Calu3 (cell line): ENCODE data around the gene ZFPM1. TPM values are rescaled to one million over a fixed set of nuclear protein-coding genes. Genes with fewer than 3 reads are reported as not detected.

Source experiments
- BruUV-seq: library from RNA; stranded (reverse); fragments of 400-500 nt; replicated peaks from 2 replicates; lab custom pipeline; 2021; lab: Mats Ljungman, UMichigan
- CTCF ChIA-PET: fragments of 300-600 bp; sonication (Branson Sonifier 250); formaldehyde crosslinking; loops from one replicate; lab custom pipeline; 2022; ENCODE audit warnings: antibody characterized with exemption; lab: Charles Lee
- DNase-seq: peaks from one replicate; pipeline ENCODE4 v3.0.0; 2022
- H3K27ac Mint-ChIP-seq: one replicate; pipeline ENCODE4 v1.8.0; 2022; ENCODE audit warnings: mixed read lengths; ENCODE audit not compliant: unreplicated experiment
- H3K27me3 Mint-ChIP-seq: one replicate; pipeline ENCODE4 v1.8.0; 2022; ENCODE audit warnings: mixed read lengths; ENCODE audit not compliant: unreplicated experiment
- H3K36me3 Mint-ChIP-seq: one replicate; pipeline ENCODE4 v1.8.0; 2022; ENCODE audit warnings: mild to moderate bottlenecking, moderate library complexity, mixed read lengths; ENCODE audit not compliant: insufficient read depth, unreplicated experiment
- H3K4me1 Mint-ChIP-seq: one replicate; pipeline ENCODE4 v1.8.0; 2022; ENCODE audit warnings: mild to moderate bottlenecking, low read depth, mixed read lengths; ENCODE audit not compliant: unreplicated experiment
- H3K4me3 Mint-ChIP-seq: one replicate; pipeline ENCODE4 v1.8.0; 2022; ENCODE audit warnings: mild to moderate bottlenecking, low read depth, moderate library complexity, mixed read lengths; ENCODE audit not compliant: unreplicated experiment
- H3K9me3 Mint-ChIP-seq: one replicate; pipeline ENCODE4 v1.8.0; 2022; ENCODE audit warnings: low read depth, mixed read lengths; ENCODE audit not compliant: unreplicated experiment
- intact Hi-C: fragments of 100-400 bp; cut with micrococcal nuclease; formaldehyde crosslinking; loops from one replicate; pipeline ENCODE4 v1.10.0; 2022; ENCODE audit not compliant: unreplicated experiment
- total RNA-seq: library from RNA; stranded (reverse); gene quantifications from 2 replicates; pipeline ENCODE4 v1.2.3, GENCODE V29; 2022
- TF ChIP-seq, protein P1 (sequence below): fragments of 200-600 bp; IDR thresholded peaks from one replicate; pipeline ENCODE4 v1.8.0; 2022; ENCODE audit warnings: antibody characterized with exemption; ENCODE audit not compliant: unreplicated experiment

The ZFPM1 gene
- total RNA-seq, 1 experiment from 2014 or later, result 3.1 TPM

DNA sequence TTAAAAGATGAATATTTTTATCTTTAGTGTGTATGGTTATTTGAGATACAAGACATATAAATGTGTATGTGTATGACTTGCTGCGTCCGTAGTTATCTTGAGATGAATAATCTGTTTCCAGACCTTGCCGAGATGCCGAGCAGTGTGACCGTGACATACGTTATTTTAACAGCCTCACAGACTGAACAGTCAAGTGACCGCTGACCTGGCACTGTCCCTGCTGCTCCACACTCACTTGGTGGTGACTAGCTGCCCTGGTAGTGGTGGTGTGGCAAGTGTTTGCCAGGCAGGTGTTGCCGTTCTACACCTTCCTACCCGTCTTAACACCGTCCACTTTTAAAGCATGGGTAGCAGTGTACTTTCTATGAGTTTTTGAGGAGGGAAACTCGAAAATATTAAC is 122.2 kb downstream of the ZFPM1 start:
- peaks cover 77% of the 10 kb centered on the region for H3K36me3 Mint-ChIP-seq

DNA sequence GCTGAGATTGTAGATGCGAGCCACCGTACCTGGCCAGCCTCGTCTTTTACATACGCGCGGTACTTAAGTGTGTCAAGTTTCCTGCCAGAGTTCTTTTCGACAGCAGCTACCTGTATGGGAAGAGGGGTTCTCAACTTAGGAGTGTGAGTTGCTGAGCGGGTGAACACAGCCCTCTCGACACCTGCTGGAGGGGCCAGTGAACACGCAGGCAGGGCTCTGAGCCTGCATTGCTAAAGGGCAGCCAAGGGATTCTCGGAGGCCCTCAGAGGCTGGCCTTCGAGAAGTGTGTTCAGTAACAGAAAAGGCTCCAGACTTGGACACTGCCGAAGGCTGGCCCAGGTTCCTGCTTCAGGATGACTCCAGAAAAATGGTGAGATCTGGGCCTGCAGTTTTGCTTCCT is 123.2 kb downstream of the ZFPM1 start:
- Mint-ChIP-seq H3K27me3 (no peaks in the 10 kb centered on the region), H3K9me3 (no peaks in the 10 kb centered on the region), H3K36me3 (peaks cover 70% of the 10 kb centered on the region), H3K4me1 (peaks cover 17% of the 10 kb centered on the region), H3K4me3 (no peak overlapping the region), H3K27ac (no peak overlapping the region)
- TF ChIP-seq, protein P1, sequence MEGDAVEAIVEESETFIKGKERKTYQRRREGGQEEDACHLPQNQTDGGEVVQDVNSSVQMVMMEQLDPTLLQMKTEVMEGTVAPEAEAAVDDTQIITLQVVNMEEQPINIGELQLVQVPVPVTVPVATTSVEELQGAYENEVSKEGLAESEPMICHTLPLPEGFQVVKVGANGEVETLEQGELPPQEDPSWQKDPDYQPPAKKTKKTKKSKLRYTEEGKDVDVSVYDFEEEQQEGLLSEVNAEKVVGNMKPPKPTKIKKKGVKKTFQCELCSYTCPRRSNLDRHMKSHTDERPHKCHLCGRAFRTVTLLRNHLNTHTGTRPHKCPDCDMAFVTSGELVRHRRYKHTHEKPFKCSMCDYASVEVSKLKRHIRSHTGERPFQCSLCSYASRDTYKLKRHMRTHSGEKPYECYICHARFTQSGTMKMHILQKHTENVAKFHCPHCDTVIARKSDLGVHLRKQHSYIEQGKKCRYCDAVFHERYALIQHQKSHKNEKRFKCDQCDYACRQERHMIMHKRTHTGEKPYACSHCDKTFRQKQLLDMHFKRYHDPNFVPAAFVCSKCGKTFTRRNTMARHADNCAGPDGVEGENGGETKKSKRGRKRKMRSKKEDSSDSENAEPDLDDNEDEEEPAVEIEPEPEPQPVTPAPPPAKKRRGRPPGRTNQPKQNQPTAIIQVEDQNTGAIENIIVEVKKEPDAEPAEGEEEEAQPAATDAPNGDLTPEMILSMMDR, result no peak
- DNase-seq, result no peak
- intact Hi-C loops, result no loop called here
- no TSS peak for BruUV-seq
- CTCF ChIA-PET, result no interaction called here

More for the DNA sequence above, 122.2 kb downstream of the ZFPM1 start:
- no peak overlapping the region for H3K27ac Mint-ChIP-seq
- peaks cover 17% of the 10 kb centered on the region for H3K4me1 Mint-ChIP-seq
- no peaks in the 10 kb centered on the region for H3K9me3 Mint-ChIP-seq
- BruUV-seq, result no TSS peak
- H3K4me3 Mint-ChIP-seq, result no peak overlapping the region
- CTCF ChIA-PET, result no interaction called here
- TF ChIP-seq, protein P1, result no peak
- DNase-seq, result no peak
- intact Hi-C loops, result no loop called here
- no peaks in the 10 kb centered on the region for H3K27me3 Mint-ChIP-seq

DNA sequence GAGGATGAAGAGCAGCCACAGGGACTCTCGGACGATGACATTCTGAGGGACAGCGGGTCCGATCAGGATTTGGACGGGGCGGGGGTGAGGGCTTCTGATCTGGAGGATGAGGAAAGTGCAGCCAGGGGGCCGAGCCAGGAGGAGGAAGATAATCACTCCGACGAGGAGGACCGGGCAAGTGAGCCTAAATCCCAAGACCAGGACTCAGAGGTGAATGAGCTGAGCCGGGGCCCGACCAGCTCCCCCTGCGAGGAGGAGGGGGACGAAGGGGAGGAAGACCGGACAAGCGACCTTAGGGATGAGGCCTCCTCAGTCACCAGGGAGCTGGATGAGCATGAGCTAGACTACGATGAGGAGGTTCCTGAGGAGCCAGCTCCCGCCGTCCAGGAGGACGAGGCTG is 124.1 kb downstream of the ZFPM1 start:
- Mint-ChIP-seq H3K27me3 (no peaks in the 10 kb centered on the region), H3K4me3 (no peak overlapping the region), H3K36me3 (peaks cover 67% of the 10 kb centered on the region), H3K9me3 (no peaks in the 10 kb centered on the region), H3K4me1 (peaks cover 12% of the 10 kb centered on the region), H3K27ac (no peak overlapping the region)
- TF ChIP-seq, protein P1, result no peak
- intact Hi-C loops, result no loop called here
- BruUV-seq, result no TSS peak
- DNase-seq, result no peak
- CTCF ChIA-PET, result interaction anchor here (0.6 kb wide), 1 partner anchor 797 kb away, joined by 4 read pairs; no protein-coding TSS in a partner anchor

DNA sequence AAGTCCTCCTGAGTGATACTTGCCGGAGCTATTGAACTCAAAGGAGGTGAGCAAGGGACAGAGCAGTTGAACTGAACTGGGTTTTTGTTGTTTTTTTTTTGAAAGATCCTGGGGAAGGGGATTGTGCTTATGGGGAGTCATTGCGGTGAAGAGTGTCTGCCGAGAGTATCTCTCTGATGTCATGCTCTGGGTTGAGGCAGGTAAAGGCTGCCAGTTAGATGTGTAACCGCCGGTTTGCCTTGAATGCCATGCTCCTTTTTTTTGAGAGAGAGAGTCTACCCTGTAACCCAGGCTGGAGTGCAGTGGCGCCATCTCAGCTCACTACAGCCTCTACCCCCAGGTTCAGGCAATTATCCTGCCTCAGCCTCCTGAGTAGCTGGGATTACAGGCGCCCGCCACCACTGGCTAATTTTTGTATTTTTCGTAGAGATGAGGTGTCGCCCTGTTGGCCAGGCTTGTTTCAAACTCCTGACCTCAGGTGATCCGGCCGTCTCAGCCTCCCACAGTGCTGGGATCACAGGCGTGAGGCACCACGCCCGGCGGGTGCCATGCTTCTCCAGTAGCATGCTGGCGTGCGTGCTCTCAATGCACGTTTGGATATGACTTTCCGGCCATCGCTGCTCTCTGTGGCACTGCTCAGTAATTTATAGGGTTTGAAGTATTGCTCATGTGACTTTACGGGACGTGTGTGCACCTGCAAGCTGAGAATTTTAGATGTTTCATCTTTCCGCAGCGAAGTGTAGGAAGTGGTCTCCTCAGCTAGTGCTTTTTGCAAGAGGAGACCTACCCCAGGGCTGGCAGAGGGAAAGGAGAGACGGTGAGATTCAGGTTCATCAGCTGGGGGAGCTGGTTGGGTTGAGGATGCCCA is 125.6 kb downstream of the ZFPM1 start:
- H3K27ac Mint-ChIP-seq, result no peak overlapping the region
- BruUV-seq, result no TSS peak
- H3K4me3 Mint-ChIP-seq, result no peak overlapping the region
- DNase-seq, result no peak
- CTCF ChIA-PET, result interaction anchor here (0.6 kb wide), 1 partner anchor 330 kb away, joined by 7 read pairs; no protein-coding TSS in a partner anchor
- peaks cover 61% of the 10 kb centered on the region for H3K36me3 Mint-ChIP-seq
- TF ChIP-seq, protein P1, result no peak
- no peaks in the 10 kb centered on the region for H3K9me3 Mint-ChIP-seq
- intact Hi-C loops, result no loop called here
- H3K27me3 Mint-ChIP-seq, result no peaks in the 10 kb centered on the region
- H3K4me1 Mint-ChIP-seq, result no peaks in the 10 kb centered on the region
